CD4-positive, alpha-beta T cell treated with Interleukin-10 for 1 hour (primary cell): Measurements from ENCODE around the gene FAM24A.
"Not testable (repeated sequence)": the region's sequence is repeated elsewhere in the genome, so short reads cannot be mapped to it uniquely, and the experiment has no call there.

Experiments used
- DNase-seq: peaks from one replicate; pipeline ENCODE4 v3.0.0-alpha.2; 2020

Gene FAM24A, protein sequence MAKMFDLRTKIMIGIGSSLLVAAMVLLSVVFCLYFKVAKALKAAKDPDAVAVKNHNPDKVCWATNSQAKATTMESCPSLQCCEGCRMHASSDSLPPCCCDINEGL

GRCh38 chr10:122910310-122910709 is at the start of gene FAM24A:
Gene FAM24A, plus strand, starts transcription at chr10:122910610. Its CDS starts 1,025 bp downstream, at chr10:122911635.
- DNase-seq = no peak

- DNase-seq = no peak
Measured at GRCh38 chr10:122861711-122862161, 48.7 kb upstream of the FAM24A start.

GRCh38 chr10:122863216-122864193 is 46.9 kb upstream of the FAM24A start:
- no peak for DNase-seq

GRCh38 chr10:122864194-122864592 is 46.2 kb upstream of the FAM24A start:
- DNase-seq = no peak

DNA sequence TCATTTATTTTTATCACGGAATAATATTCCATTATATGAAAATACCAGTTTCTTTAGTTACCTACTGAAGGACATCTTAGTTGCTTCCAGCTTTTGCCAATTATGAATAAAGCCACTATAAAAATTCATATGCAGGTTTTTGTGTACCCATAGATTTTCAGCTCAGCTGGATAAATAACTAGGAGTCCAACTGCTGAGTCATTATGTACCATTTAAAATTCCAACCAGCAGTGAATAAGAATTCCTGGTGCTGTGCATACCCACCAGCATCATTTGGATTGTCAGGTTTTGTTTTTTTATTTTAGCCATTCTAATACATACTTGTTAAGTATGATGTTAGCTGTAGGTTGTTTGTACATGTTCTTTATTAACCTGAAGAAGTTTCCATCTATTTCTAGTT is 45.5 kb upstream of the FAM24A start:
- no peak for DNase-seq

GRCh38 chr10:122866757-122867482 is 43.5 kb upstream of the FAM24A start:
- DNase-seq = not testable (repeated sequence)

GRCh38 chr10:122868768-122869167 is 41.6 kb upstream of the FAM24A start:
- not testable (repeated sequence) for DNase-seq

DNA sequence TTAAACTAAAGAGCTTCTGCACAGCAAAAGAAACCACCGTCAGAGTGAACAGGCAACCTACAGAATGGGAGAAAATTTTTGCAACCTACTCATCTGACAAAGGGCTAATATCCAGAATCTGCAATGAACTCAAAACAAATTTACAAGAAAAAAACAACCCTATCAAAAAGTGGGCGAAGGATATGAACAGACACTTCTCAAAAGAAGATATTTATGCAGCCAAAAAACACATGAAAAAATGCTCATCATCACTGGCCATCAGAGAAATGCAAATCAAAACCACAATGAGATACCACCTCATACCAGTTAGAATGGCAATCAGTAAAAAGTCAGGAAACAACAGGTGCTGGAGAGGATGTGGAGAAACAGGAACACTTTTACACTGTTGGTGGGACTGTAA is 38.5 kb upstream of the FAM24A start:
- DNase-seq = not testable (repeated sequence)

DNA sequence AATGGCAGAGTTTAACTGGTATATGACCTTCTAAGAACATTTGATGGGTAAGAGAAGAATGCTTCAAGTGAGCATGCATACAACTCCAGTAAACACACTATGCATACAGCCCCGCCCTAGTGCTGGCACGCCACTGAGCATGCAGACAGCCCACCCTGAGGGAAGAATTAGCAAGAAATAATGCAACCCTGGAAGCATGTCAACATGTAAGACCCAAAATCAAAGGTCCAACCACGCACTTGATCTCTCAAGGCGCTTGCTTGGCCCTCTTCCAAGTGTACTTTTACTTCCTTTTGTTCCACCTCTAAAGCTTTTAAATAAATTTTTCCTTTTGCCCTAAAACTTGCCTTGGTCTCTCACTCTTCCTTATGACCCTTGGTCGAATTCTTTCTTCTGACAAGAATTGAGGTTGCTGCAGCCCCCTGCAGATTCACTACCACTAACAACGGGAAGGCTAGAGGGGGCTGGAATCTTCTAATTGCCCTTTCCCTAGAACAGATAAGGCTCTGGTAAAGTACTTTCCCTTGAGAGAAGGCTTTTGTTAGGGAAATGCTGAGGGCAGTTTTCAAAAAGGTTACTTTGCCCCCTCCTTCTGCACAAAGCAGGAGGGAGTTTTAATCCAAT is 34.5 kb upstream of the FAM24A start:
- DNase-seq = no peak

DNA sequence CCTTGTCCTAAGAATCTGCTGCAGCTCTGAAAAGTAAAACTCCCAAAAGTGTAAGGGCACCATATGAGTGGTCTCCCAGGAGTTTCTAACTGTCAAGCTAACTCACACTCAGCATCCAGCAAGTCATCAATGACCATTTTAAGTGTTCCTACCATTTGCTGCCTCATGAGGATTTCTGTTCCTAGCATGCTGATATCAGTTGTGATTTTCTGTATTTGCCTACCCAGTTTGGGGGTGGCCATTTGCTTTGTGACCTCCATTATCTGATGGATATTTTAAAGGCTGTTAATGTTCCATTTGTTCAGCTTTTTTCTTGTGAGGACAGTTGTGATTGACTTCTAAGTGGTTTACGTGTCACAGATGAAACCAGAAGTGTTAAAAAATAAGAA is 33.9 kb upstream of the FAM24A start:
- DNase-seq = no peak

- DNase-seq = no peak
Measured at GRCh38 chr10:122877264-122877663, 33.1 kb upstream of the FAM24A start.

DNA sequence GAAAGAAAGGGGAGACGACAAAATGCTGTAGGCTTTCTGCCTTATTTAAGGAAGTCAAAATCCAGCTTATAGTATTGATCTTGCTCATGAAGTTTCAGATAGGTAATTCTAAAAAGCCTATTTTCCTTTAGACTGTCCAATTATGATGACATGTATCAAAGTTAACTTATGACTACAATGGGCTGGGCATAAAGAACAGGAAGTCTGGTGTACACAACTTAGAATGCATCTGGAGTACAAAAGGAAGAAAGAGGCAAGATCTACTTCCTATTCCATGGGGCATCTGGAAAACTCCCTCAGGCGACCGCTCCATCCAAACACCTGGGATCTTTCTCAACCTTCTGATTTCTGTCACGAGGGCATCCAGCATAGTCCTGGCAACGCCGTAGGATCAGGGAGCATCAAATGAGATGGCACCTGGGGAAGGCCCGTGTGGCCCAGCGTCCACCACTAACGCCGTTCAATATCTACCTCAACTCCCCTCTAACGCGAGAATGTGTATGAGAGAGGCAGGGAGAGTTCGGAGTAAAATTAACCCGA is 31.5 kb upstream of the FAM24A start:
- peak; percentile 21 for DNase-seq

GRCh38 chr10:122879339-122880273 is 30.8 kb upstream of the FAM24A start, which contains the start of gene FAM24B:
Gene FAM24B, minus strand, starts transcription at chr10:122879581. Its CDS starts 29,066 bp downstream, at chr10:122850515.
- peak; percentile 97 for DNase-seq

GRCh38 chr10:122882766-122883165 is 27.6 kb upstream of the FAM24A start:
- DNase-seq = no peak

DNA sequence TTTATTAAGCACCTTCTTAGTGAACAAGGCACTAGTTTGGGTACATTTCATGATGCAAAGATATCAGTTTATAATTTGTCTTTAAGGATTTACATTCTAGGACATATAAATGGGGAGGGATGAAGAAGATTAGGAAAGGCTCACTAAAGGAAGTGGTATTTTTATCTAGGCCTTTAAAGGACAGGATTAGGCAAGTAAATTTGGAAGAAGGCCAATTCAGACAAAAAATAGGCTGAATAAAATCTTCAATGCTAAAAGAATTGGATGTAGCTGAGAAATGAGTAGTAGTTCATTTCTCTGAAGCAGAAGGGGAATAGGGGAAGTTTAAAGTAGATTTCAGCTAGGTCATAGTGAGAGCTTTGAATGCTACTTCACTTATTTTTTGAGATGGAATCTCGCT is 26.2 kb upstream of the FAM24A start:
- no peak for DNase-seq

DNA sequence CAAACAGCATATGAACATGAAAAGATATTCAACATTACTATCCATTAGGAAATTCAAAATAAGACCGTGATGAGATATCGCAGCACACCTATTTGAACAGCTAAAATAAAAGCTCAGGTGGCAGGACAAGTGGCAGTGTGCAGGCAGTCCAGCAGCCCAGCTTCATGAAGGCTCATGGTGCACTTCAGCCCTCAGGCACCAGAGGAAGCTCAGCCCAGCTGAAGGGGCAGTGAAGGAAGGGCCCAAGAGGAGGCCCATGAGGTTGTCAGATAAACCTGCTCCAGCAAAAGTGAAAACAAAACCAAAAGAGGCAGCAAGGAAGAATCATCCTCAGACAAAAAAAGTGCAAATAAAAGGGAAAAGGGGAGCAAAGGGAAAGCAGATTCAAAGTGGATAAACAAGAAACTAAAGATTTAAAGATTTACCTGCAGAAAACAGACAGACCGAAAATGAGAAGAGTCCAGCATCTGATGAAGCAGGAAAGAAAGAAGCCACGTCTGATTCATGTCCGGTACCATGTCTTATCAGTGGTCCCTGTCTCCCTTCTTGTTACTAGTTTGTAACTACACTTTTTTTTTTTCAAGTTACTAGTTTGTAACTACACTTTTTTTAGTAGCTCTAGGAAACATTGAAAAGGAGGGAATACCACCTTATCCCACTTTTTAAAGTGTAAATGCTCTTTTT is 16.0 kb upstream of the FAM24A start:
- no peak for DNase-seq

- not testable (repeated sequence) for DNase-seq
Measured at GRCh38 chr10:122903861-122904260, 6.5 kb upstream of the FAM24A start.

DNA sequence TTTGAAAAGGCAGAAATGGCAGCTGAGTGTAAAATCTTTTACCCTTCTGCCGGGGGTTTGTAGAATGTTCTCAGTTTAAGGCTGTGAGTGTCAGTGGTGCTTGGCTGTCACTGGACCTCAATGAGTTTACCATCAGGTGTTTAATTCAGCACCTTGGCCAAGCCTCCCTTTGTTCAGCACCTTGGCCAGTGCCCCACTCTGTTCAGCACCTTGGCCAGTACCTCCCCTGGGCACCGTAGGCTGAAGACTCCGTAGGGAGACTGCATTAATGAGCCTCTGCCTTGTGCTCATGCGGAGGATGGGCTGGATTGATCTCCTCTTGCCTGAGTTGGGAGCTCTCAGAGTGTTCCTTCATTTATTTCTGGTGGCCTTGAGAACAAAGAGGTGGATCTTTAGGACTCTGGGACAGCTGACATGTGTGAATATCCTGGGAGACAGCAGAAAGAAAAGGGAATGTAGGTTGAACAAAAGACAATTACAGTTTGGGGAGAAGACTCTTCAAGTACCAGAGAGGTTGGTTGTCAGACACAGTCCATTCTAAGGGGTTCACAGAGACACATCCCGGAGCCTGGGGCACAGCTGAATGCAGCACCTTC is 1.6 kb downstream of the FAM24A start:
- peak; percentile 41 for DNase-seq

- DNase-seq = no peak
Measured at GRCh38 chr10:122915700-122916099, 5.3 kb downstream of the FAM24A start.

- DNase-seq = no peak
Measured at GRCh38 chr10:122930140-122930539, 19.7 kb downstream of the FAM24A start.
